GF-D8 (cell line): ENCODE results near the gene CDK5RAP2.
A peak's percentile ranks its signal among the peaks of the same experiment; 100 is the strongest.

ENCODE experiments used
- DNase-seq: peaks from one replicate; lab custom pipeline; 2025; lab: John Stamatoyannopoulos, UW

CDK5RAP2 gene

DNA sequence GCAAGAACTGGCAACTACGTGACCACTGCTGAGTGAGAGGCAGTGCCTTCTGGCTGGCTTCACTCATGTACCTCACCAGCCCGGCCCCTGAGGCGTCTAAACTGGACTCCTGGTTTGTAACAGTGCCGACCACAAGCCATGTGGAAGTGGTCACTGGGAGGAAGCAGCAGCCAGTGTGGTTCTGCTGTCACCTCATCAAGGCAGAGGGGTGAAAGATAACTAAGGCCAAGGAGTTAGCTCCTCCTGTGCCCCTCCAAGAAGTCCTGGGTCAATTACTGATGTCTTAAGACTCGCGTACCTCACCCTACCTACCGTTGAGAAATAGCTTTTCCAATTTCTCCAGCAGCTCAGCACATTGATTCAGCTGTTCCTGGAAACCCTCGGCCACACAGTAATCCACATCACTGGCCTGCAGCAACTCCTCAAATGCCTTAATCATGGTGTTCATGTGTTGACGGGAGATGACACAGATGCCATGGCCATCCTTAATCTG is 142.9 kb downstream of the CDK5RAP2 start:
- DNase-seq: peak; percentile 62

DNA sequence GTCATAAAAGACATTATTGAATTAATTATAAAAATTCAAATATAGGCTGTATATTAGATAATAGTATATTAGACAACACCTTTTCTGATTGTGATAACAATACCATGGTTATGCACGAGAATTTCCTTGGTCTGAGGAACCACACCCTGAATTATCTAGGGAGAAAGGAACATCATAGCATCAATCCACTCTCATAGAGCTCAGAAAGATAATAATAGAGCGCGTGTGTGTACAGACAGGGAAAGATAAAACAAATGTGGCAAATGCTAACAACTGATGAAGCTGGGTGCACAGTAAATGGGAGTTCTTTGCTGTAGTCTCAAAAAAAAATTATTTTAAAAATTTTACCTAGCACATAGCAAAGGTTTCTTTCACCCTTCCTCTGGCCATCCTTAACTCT is 143.5 kb downstream of the CDK5RAP2 start:
- no peak for DNase-seq

DNA sequence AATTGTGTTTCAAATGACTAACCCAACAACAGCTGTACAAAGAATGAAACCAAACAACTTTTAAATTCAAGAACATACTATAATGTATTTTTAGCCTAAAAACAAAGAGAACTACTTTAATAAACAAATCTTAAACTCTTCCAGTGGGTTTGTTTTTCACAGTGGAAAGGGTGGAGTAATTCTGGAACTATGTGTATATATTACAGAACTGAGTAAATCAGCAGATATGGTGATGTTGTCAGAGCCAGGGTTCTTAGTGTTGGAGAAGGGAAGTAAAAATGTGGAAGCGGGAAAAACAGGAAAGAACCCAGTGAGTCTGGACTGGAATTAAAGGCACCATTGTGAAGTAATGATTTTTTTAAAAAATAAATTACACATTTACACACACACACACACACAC is 144.9 kb downstream of the CDK5RAP2 start:
- DNase-seq: no peak

DNA sequence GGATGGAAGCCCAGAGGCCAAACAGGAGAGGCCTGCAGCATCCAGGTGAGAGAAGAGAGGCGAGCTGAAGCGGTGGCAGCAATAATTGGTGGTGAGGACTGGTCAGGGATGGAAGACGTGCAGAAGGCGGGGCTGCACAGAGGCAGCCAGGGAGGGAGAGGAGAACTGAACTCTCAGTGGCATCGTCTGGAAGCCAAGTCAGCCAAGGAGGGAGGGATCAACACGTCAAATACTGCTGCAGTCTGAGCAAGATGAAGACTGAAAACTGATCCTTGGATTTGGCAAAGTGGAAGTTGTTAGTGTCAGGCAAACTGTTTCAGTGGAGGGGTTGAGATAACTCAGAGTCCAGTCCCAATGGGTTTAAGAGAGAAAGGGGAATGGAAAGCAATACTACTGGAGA is 145.4 kb downstream of the CDK5RAP2 start:
- DNase-seq: no peak

DNA sequence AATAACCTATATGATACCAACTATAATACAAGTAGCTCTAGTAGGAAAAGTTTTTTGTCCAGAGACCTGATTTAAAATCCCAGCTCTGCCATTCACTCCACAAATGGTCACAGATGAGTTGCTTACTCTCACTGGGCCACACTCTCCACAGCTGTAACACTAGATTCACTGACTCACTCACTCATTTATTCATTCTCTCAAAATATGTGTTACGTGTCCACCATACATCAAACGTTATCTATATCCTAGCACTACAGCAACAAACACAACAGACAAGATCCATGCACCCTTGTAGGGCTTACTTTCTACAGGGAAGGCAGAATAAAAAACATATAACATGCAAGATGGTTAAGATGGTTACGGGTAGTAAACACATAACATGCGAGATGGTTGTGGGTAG is 146.3 kb downstream of the CDK5RAP2 start:
- no peak for DNase-seq

DNA sequence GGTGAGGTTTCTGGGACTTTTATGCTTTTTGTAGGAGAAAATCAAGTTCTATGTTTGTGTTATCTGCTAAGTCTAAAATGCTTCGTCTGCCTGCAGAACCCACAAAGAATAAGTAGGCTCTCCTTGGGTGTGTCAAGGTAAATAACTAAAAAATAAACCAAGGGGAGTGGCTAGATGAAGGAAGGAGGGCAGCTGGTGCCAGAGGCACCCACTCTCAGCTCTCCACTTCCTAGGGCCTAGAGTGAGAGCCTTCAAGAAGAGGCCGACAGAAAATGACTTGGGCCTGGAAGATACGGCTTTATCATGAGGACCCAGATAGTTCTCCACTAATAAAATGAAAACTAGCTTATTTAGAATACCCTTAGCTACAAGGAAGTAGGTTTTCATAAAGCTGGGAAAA is 147.4 kb downstream of the CDK5RAP2 start:
- DNase-seq: no peak

DNA sequence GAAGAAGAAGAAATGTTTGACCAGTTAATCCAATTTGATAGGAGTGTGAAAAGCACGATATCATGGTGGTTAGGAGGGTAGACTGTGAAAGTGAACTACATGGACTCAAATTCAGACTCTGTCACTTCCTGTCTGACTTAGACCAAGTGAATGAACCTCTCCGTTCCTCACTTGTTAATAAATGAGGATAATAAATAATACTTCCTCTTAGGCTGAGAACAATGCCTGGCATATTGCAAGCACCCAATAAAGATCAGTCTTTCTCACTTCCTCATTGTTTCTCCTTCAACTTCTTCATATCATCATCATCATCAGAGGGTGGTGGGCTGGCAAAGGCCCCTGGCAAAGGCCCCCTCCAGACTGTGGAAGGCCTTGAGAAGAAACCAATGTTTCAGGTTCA is 148.7 kb downstream of the CDK5RAP2 start:
- no peak for DNase-seq

DNA sequence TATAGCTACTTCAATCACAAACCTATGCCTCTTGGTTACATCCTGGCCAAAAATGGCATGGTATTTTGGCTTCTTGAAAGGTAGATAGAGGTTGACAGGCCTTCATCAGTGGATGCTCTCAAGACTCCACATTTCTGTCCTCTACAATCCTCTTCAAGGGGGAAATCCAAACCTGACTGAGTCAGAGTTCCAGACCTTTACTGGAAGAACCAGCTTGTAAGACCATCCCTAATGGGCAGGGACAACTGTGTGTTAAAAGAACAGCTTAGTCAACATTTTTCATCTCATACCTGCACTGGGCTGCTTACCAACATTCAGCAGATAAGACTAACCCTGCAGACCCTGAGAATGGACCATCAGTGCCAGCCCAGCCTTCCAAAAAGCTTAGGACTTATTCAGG is 155.7 kb downstream of the CDK5RAP2 start:
- no peak for DNase-seq

DNA sequence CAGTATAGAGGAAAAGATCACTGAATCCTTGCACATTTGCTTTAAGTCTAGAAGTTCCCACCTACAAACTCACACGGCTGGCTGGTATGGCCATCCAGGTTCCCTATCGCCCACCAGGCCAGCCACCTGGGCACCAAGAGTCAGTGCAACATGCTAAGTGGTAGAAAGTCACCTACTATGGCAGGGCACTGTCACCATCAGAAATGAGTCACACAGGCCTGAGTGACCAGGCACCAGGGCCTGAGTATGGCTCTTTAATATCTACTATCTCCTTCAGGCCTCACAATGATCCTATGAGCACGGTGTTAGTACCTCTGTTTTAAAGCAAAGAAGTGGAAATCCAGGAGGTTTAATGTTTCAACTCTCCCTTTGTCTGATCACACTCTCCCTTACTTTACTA is 156.2 kb downstream of the CDK5RAP2 start:
- DNase-seq: no peak

DNA sequence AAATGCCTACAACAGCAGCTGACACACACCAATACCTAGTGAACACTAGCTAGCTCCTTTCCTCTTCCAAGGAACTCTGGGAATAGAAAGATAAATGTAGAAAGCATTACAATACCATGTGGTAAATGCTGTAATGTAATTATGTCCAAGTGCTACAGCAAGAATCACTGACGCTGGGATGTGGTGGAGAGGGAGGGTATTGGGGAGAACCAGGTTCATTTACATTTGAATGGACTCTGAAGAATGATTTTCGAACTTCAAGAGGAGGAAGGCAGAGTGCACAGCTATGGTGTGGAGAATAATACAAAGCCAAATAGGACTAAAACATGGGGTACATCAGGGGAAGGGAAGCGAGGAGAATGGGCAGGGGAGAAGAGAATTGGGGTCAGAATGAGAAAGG is 158.0 kb downstream of the CDK5RAP2 start:
- DNase-seq: no peak

DNA sequence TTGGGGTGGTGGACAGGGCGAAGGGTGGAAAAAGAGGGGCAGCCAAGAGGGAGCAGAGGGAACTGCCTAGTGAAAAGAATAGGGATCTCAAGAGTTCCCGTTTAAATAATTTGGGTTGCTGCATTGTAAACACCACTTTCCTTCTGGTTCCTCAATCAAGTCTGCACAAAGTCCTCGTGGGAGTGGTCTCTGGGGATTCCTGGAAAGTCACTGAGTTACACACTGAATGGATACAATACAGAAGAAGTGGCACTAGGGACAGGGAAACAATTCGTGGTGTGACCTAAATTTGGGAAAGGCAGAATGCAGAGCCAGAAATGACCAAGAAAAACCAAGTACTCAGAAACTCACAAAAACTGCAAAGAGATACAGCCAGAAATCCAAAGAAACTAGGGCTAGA is 161.7 kb downstream of the CDK5RAP2 start:
- no peak for DNase-seq

DNA sequence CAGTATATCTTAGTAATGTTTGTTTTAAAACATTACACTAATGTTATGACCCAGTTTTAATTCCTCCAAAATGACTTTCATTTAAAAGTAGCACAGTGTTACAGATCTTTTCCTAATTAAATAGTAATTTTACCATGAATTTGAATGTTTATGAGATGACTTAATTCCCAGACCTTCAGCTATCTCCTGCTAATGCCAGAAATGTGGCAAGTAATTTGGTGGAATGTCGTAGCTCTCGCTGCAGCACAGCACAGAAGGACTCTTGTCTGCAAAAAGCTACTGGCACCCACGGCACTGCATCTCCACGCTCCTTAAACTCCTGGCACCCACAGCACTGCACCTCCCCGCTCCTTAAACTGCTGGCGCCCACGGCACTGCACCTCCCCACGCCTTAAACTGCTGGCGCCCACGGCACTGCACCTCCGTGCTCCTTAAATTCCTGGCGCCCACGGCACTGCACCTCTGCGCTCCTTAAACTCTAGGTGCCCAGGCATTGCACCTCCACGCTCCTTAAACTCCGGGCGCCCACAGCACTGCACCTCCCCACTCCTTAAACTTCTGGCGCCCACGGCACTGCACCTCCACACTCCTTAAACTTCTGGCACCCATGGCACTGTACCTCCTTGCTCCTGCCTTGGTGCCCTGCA is 163.1 kb downstream of the CDK5RAP2 start:
- DNase-seq: no peak

DNA sequence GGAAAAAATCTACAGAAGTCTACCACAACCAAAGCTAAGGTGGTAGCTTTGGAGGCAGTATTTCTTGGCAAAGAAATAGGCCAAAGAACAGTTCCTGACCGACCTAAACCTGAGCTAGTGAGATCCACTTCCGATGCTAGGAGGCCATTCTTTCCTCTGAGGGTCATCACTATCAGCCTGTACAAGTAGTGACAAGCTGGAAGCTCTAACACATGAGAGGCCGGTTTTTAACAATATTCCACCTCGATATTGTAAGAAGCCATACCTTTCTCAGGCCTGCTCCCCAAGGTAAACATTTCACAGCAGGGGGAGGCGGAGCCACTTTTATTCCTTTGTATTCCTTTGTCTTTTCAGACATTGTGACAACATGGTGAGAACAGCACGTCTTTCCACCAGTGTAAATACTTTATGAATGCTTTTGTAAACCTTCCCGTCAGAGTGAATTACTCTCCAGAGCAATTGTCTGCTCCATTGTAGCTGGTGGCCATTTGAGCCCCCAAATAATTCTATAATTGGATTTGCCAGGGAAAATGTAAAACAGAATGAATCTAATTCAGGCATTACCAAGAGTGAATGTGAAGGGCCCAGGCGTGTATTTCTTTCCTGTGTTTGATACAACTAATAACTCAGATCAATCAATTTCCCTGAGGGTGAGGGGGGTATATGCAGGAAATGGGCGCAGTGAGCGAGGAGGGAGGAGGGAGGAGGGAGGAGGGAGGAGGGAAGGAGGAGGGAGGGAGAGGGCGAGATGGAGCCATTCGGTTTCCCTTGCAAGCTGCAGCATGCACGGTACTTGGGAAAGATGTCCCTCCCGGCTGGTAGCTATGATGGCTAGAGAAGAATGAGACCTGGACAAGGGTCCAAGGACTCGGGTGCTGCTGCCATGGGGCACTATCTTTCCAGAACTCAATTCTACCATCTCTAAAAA is 166.6 kb downstream of the CDK5RAP2 start:
- DNase-seq: no peak

DNA sequence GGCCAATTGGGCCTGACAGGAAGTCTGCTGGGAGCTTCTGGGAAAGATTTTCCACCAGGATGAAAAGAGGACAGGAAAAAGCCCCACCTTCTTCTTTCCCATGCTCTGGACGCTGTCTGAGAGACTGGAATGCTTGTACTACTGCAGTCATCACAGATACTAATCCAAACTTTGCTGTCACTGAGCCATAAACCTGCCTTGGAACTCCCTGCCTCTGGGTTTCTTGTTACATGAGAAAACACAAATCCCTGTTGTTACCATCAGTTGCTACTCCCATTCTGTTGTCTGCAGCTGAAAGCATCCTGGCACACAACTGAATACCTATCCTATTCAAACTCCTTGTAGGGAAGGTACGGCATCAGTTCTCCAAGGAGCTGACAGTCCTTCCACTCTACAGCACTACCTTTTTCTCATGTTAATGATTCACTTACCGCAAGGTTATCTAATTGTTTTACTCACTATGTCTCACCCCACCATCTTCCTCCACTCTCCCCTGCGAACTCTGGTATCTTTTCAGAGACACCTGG is 167.5 kb downstream of the CDK5RAP2 start:
- DNase-seq: no peak

DNA sequence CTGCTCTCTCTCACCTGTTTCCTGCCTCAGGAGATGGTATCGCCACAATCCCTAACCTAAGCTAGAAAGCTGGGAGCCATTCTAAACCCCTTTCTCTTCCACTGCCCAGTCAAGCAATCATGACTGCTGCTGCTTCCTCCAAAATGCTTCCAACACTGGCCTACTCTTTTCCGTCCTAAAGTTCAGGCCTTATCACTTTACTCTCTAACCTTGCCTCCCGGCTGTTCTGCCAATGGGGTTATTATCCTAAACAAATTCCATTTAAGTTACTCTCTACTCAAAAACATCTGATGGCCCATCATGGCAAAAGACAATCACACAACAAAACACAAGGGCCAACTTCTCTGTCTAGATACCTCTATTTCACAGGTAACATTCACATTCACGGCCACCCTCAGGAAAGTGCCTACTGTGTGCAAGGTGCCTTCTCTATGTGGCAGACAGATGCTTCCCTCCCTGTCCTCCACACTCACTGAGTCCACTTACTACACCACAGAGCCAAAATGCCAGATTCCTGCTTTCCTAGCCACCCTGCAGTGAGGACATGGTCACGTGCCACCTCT is 168.0 kb downstream of the CDK5RAP2 start:
- no peak for DNase-seq

DNA sequence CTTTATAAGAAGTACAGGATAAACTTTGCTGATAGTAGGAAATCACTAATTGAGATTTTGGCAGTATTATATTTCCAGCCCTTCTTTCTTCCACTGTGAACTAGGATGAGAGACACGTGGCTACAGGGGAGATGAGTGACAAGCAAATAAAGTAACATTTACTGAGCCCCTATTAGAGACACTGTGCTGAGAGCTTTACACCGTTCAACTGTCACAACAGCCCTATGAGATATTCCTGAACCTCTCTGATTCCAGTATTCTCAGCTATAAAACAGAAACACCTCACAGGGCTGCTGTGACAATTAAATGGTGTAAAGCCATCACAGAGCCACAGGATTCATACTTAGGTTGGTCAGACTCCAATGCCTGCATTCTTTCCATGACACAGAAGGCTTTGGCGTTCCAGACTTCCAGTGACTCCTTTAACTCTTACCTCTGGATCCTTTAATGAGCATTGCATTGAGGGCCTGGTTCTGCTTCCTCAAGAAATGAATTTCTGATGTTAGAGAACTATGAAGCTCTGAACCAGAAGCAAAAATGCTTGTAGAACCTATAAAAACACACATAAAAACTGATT is 169.0 kb downstream of the CDK5RAP2 start:
- DNase-seq: no peak

DNA sequence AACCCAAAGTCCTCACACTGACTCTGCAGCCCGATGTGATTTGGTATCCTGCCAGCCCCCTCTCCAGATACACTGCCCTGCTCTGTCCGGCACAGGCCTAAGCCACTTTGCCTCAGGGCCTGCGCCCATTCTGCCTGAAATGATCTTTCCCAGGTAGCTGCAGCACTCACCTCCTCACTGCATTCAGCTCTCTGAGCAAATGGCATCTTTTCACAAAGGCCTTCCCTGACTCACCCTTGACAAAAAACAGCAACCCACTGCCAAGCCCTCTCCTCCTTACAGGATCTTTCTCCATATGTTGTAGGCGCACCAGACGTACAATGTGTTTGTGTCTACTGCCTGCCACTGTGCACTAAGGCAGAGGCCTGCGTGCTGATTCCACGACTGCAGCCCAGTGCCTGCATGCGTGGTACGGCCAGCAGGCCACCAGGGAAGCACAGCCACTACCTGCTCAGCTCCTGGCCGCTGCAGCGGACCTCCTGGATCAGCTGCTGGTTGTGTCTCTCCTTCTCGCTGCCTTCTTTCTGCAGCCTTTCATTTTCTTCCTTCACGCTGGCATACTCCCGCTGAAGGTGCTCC is 171.2 kb downstream of the CDK5RAP2 start:
- no peak for DNase-seq

DNA sequence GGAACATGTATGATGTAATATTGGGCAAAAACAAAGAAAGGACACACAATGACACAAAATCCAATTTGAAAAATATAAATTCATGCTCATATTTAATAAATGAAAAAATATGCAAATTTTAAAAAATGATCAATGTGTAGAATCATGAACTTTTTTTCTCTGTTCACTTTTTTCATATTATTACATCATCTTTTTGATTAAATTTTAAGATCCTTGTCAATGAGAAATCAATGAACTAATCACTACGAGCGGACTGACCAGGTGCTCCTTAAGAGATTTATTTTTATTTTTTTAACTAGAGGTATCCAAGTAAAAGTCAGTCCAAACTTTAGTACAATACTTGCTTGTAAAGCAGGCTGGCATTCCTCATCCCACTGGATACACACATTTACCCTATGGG is 174.1 kb downstream of the CDK5RAP2 start:
- DNase-seq: no peak

DNA sequence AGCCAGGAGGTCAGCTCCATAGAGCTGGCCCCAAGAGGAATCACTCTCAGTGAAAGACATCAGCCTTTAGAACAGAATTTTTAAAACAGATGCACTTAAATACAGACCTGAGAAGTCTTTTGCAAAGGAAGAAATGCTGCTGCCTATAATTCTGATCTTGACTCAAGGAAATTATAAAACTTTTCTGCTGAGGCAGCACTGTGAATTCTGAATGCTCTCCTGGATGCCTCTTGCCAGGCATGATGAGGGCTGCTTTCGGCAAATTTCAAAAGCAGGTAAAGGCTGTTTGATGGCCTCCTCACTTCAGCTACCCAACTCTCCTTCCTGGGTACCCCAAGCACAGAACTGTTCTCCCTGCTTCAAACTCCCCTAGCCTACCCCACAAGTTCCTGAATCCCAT is 174.8 kb downstream of the CDK5RAP2 start:
- no peak for DNase-seq

DNA sequence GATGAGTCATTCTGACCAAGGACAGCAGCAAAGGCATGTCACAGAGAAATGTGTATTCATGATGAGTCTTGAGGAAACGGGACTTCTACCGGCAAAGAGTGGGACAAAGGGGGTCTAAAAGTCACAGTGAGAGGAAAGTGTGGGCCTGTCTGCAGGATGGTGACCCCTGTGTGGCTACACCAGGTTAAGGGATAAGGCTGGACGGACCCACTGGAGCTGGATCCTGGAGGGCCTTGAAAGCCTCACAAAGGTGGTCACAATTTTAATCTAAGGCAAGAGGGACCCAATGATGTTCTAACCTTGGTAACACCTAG is 176.5 kb downstream of the CDK5RAP2 start:
- DNase-seq: no peak

DNA sequence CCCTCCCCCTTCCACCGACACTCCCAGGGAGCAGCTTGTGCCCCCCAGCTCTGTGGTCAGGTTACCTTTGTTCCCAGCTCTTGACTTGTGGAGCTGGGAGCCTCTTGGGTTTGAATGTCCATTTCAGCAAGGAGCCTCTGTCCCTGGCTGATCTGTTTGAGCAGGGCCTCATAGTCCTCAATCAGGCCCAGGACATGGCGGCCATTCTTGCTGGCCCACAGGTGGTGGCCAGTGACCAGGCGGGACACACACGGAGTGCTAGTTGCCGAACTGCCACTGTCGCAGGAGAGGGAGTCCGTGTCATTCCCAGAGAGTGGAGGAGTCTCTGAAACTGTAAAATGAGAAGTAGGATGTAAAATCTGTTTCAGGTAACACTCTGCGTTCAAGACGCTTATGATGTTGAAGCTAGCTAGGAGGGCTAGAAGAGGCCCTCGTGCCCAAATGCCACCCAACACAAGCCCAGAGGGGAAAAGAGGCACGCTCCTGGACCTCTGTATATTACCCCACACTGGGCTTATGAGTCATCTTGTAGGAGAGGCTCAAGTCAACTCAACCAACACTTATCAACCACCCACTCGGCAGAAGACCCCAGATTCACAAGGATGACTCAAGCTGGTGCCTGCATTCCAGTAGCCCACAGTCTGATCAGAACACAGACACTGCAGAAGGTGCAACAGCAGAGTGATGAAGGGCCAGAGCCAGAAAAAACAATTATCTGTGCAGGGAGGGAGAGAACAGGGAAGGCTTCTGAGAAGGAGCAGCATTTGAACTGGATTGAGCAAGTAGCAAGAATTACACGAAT is 177.0 kb downstream of the CDK5RAP2 start:
- DNase-seq: peak; percentile 53
